ENCODE results near the gene RELN. TPM values are rescaled to one million over a fixed set of nuclear protein-coding genes. Genes with fewer than 3 reads are reported as not detected.

RELN gene
- total RNA-seq, 2 experiments from 2014 or later, result not detected

- no peaks in the 10 kb centered on the region for H3K36me3 Mint-ChIP-seq
- peaks cover 6% of the 10 kb centered on the region for H3K27me3 Mint-ChIP-seq
- DNase-seq (no peak), ATAC-seq (ENCODE audit: low read depth) (no peak)
- no peaks in the 10 kb centered on the region for H3K4me1 Mint-ChIP-seq
- POLR2A ChIA-PET, result no interaction called here
- H3K9me3 Mint-ChIP-seq, result no peaks in the 10 kb centered on the region
- no peak overlapping the region for H3K27ac Mint-ChIP-seq
- H3K4me3 Mint-ChIP-seq, result no peak overlapping the region
These were observed 20.8 kb upstream of the RELN start for GRCh38 chr7:104010052-104010909.

- Mint-ChIP-seq H3K36me3 (no peaks in the 10 kb centered on the region), H3K4me3 (no peak overlapping the region), H3K27me3 (peaks cover 9% of the 10 kb centered on the region), H3K9me3 (no peaks in the 10 kb centered on the region), H3K27ac (no peak overlapping the region), H3K4me1 (peaks cover 1% of the 10 kb centered on the region)
- DNase-seq, result no peak
- ATAC-seq (ENCODE audit: low read depth), result no peak
- POLR2A ChIA-PET, result no interaction called here
These were observed 18.6 kb upstream of the RELN start for GRCh38 chr7:104008107-104008506.

GRCh38 chr7:104007614-104008013, 18.2 kb upstream of the RELN start:
- H3K9me3 Mint-ChIP-seq, result no peaks in the 10 kb centered on the region
- no peaks in the 10 kb centered on the region for H3K36me3 Mint-ChIP-seq
- peaks cover 1% of the 10 kb centered on the region for H3K4me1 Mint-ChIP-seq
- POLR2A ChIA-PET, result no interaction called here
- no peak overlapping the region for H3K4me3 Mint-ChIP-seq
- H3K27ac Mint-ChIP-seq, result no peak overlapping the region
- DNase-seq (no peak), ATAC-seq (ENCODE audit: low read depth) (no peak)
- peaks cover 12% of the 10 kb centered on the region for H3K27me3 Mint-ChIP-seq

- H3K36me3 Mint-ChIP-seq, result no peaks in the 10 kb centered on the region
- ATAC-seq (ENCODE audit: low read depth) (no peak), DNase-seq (no peak)
- H3K4me3 Mint-ChIP-seq, result no peak overlapping the region
- peaks cover 1% of the 10 kb centered on the region for H3K4me1 Mint-ChIP-seq
- H3K27ac Mint-ChIP-seq, result no peak overlapping the region
- POLR2A ChIA-PET, result no interaction called here
- H3K27me3 Mint-ChIP-seq, result peaks cover 8% of the 10 kb centered on the region
- no peaks in the 10 kb centered on the region for H3K9me3 Mint-ChIP-seq
These were observed 15.7 kb upstream of the RELN start for GRCh38 chr7:104005197-104005596.

GRCh38 chr7:103996639-103997038, 7.2 kb upstream of the RELN start:
- H3K27ac Mint-ChIP-seq, result no peak overlapping the region
- DNase-seq, result no peak
- no peak overlapping the region for H3K4me3 Mint-ChIP-seq
- peaks cover 9% of the 10 kb centered on the region for H3K27me3 Mint-ChIP-seq
- POLR2A ChIA-PET, result no interaction called here
- H3K36me3 Mint-ChIP-seq, result no peaks in the 10 kb centered on the region
- no peak for ATAC-seq (ENCODE audit: low read depth)
- H3K9me3 Mint-ChIP-seq, result no peaks in the 10 kb centered on the region
- no peaks in the 10 kb centered on the region for H3K4me1 Mint-ChIP-seq

- no peak overlapping the region for H3K4me3 Mint-ChIP-seq
- no peak for ATAC-seq (ENCODE audit: low read depth)
- no peaks in the 10 kb centered on the region for H3K4me1 Mint-ChIP-seq
- H3K9me3 Mint-ChIP-seq, result no peaks in the 10 kb centered on the region
- POLR2A ChIA-PET, result no interaction called here
- no peak overlapping the region for H3K27ac Mint-ChIP-seq
- no peak for DNase-seq
- no peaks in the 10 kb centered on the region for H3K36me3 Mint-ChIP-seq
- H3K27me3 Mint-ChIP-seq, result peaks cover 15% of the 10 kb centered on the region
These were observed 6.6 kb upstream of the RELN start for GRCh38 chr7:103996017-103996551.

GRCh38 chr7:103995554-103995953, 6.1 kb upstream of the RELN start:
- DNase-seq (no peak), ATAC-seq (ENCODE audit: low read depth) (no peak)
- Mint-ChIP-seq H3K9me3 (no peaks in the 10 kb centered on the region), H3K27me3 (peaks cover 20% of the 10 kb centered on the region), H3K4me3 (no peak overlapping the region), H3K27ac (no peak overlapping the region), H3K36me3 (no peaks in the 10 kb centered on the region), H3K4me1 (peaks cover under 1% of the 10 kb centered on the region)
- POLR2A ChIA-PET, result no interaction called here

GRCh38 chr7:103993551-103993950, 4.1 kb upstream of the RELN start:
- Mint-ChIP-seq H3K36me3 (peaks cover 2% of the 10 kb centered on the region), H3K27ac (no peak overlapping the region), H3K4me1 (peaks cover 6% of the 10 kb centered on the region), H3K27me3 (peaks cover 31% of the 10 kb centered on the region), H3K4me3 (no peak overlapping the region), H3K9me3 (no peaks in the 10 kb centered on the region)
- POLR2A ChIA-PET, result no interaction called here
- DNase-seq (no peak), ATAC-seq (ENCODE audit: low read depth) (no peak)

GRCh38 chr7:103991406-103991805, 1.9 kb upstream of the RELN start:
- POLR2A ChIA-PET, result no interaction called here
- no peak overlapping the region for H3K27ac Mint-ChIP-seq
- no peaks in the 10 kb centered on the region for H3K9me3 Mint-ChIP-seq
- peaks cover 2% of the 10 kb centered on the region for H3K36me3 Mint-ChIP-seq
- peaks cover 6% of the 10 kb centered on the region for H3K4me1 Mint-ChIP-seq
- DNase-seq, result no peak
- H3K27me3 Mint-ChIP-seq, result peaks cover 43% of the 10 kb centered on the region
- no peak for ATAC-seq (ENCODE audit: low read depth)
- no peak overlapping the region for H3K4me3 Mint-ChIP-seq

GRCh38 chr7:103990991-103991390, 1.5 kb upstream of the RELN start:
- no peak overlapping the region for H3K4me3 Mint-ChIP-seq
- H3K27me3 Mint-ChIP-seq, result peaks cover 43% of the 10 kb centered on the region
- H3K9me3 Mint-ChIP-seq, result no peaks in the 10 kb centered on the region
- DNase-seq (no peak), ATAC-seq (ENCODE audit: low read depth) (no peak)
- no peak overlapping the region for H3K27ac Mint-ChIP-seq
- POLR2A ChIA-PET, result no interaction called here
- H3K4me1 Mint-ChIP-seq, result peaks cover 6% of the 10 kb centered on the region
- H3K36me3 Mint-ChIP-seq, result peaks cover 2% of the 10 kb centered on the region

- Mint-ChIP-seq H3K27me3 (peaks cover 52% of the 10 kb centered on the region), H3K27ac (peak overlapping the region; percentile 10), H3K9me3 (no peaks in the 10 kb centered on the region), H3K4me1 (peaks cover 6% of the 10 kb centered on the region), H3K36me3 (peaks cover 2% of the 10 kb centered on the region), H3K4me3 (peak overlapping the region; percentile 67)
- ATAC-seq (ENCODE audit: low read depth), result peak; percentile 14
- DNase-seq, result peak; percentile 32
- POLR2A ChIA-PET, result no interaction called here
These were observed 618 bp upstream of the RELN start for GRCh38 chr7:103989785-103990767.

- peak overlapping the region; percentile 30 for H3K4me3 Mint-ChIP-seq
- H3K36me3 Mint-ChIP-seq, result peaks cover 2% of the 10 kb centered on the region
- peaks cover 6% of the 10 kb centered on the region for H3K4me1 Mint-ChIP-seq
- DNase-seq (peak; percentile 23), ATAC-seq (ENCODE audit: low read depth) (no peak)
- H3K27ac Mint-ChIP-seq, result no peak overlapping the region
- no peaks in the 10 kb centered on the region for H3K9me3 Mint-ChIP-seq
- peaks cover 52% of the 10 kb centered on the region for H3K27me3 Mint-ChIP-seq
- POLR2A ChIA-PET, result no interaction called here
These were observed 824 bp downstream of the RELN start for GRCh38 chr7:103988468-103989199.

- POLR2A ChIA-PET, result no interaction called here
- ATAC-seq (ENCODE audit: low read depth) (no peak), DNase-seq (no peak)
- peaks cover 2% of the 10 kb centered on the region for H3K36me3 Mint-ChIP-seq
- no peak overlapping the region for H3K4me3 Mint-ChIP-seq
- H3K4me1 Mint-ChIP-seq, result peaks cover 6% of the 10 kb centered on the region
- H3K9me3 Mint-ChIP-seq, result no peaks in the 10 kb centered on the region
- H3K27ac Mint-ChIP-seq, result no peak overlapping the region
- H3K27me3 Mint-ChIP-seq, result peaks cover 48% of the 10 kb centered on the region
These were observed 2.0 kb downstream of the RELN start for GRCh38 chr7:103987451-103987850.

Measured in activated naive CD8-positive, alpha-beta T cell treated with anti-CD3 and anti-CD28 coated beads, Interleukin-2, amount 10 ng/mL, durations not matched to agents 7 days and 5 days (primary cell).